22Rv1 (cell line): ENCODE results near the gene H19.

ENCODE experiments used
- CTCF ChIP-seq: fragments of 450-650 bp; IDR thresholded peaks from 2 replicates; pipeline ENCODE4 v1.5.1; 2017; ENCODE audit warnings: mild to moderate bottlenecking
- ZFX ChIP-seq: fragments of 450-650 bp; IDR thresholded peaks from 2 replicates; pipeline ENCODE4 v1.6.1; 2017; ENCODE audit warnings: antibody characterized with exemption, borderline replicate concordance

DNA sequence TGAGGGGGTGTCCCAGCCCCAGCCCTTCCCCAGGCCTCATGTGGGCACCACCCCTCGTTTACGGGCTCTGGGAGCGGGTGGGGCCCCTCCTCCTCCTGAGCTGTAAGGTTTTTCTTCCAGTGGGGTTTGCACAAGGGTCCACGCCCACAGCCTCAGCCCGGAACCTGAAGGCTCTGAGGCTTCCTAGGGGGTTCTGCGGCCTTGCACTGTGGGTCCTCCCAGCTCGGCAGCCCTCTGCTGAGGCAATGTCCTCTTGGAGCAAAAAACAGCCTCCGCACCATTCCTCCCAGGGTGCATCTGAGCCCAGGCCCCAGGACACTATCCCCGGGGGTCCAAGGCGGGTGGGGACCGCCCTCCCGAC lies 14.1 kb downstream of the H19 start:
- TF ChIP-seq CTCF, result no peak
- no peak for TF ChIP-seq ZFX
